Head of caudate nucleus (tissue), 42 donors: Measurements from ENCODE around the gene GRHL3.

Experiments used
- DNase-seq, 42 donors: peaks; one replicate each; pipeline versions ENCODE4 v3.0.0 to v3.0.0-alpha.2; 2020 to 2021; ENCODE audit warnings: mixed read lengths in 7 of 42
- intact Hi-C: fragments of 100-400 bp; cut with DNase I; formaldehyde crosslinking; loops from one replicate; pipeline ENCODE4 v1.15.0; 2022

Gene GRHL3

GRCh38 chr1:24385160-24385940 is 66.2 kb downstream of the GRHL3 start:
- intact Hi-C loops = no loop called here

GRCh38 chr1:24386241-24386640 is 67.1 kb downstream of the GRHL3 start:
- intact Hi-C loops = no loop called here
- DNase-seq = peak in 2 of 42 donors; percentile 35 to 40

More at GRCh38 chr1:24385160-24385940, 66.2 kb downstream of the GRHL3 start:
- peak in 2 of 42 donors; percentile 30 to 31 for DNase-seq

DNA sequence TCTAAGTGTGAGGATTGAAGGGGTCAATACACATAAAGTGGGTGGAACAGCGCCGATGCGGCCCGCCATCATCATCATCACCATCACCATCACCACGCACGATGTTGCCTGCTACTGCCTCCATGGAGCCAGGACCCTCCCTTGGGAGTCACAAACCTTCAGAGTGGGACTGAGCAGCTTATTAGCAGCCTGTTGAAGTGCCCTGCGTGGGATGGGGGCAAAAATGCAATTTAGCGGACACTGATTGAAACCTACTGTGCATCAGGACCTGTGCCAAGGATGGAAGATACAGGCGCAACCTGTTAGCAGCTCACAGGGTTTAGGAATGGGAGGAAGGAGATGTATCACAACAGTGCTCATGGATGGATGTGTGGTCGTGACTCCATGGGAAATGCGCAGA is 67.8 kb downstream of the GRHL3 start:
- peak in 1 of 42 donors; percentile 6 for DNase-seq
- intact Hi-C loops = no loop called here

DNA sequence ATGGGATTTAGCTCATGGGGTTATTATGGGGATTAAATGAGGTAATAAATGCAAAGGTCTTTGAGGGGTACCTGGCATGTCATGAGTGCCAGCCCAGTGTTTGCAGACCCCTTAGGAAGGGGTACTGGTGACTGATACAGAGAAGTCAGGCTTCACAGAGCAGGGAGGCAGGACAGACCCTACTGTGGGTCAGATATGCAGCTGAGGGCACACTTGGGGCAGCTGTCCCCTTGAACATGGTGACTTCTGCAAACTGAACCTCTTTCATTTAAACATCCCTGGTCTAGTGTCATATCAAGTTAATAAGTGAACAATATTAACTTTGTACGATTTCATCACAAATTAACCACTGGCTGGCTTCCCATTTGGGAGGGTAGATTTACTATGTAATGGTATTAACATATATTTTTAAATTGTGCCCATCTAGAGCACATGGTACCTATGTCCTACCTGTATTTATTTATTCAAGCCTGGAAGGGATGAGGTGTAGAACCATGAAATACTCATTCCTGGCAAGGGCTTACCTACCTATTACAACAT is 68.5 kb downstream of the GRHL3 start:
- DNase-seq = peak in 1 of 42 donors; percentile 19
- intact Hi-C loops = no loop called here

DNA sequence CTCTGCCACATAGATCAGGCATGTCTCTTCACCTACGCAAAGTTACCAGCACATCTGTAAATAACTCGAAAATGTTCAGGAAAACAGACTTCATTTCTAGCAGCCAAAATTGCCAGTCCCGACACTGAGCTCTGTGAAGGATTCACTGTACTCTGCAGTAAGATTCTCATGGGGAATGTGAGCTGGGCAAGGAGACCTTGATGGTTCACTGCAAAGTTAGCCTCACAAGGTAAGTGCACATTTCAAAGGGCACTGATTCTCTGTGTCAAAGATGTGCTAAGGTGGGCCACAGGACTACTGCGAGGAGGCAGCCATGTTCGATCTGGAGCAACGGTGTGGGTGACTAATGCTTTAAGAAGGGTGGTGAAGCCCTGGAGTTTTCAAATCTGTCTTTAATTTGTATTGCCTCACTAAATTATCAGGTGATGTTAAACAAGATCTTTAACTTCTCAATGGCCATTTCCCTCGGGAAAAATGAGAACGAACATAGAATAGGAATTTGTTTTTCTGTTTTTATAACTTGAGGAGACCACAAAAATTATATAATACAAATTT is 69.3 kb downstream of the GRHL3 start:
- intact Hi-C loops = no loop called here
- peak in 1 of 42 donors; percentile 24 for DNase-seq

DNA sequence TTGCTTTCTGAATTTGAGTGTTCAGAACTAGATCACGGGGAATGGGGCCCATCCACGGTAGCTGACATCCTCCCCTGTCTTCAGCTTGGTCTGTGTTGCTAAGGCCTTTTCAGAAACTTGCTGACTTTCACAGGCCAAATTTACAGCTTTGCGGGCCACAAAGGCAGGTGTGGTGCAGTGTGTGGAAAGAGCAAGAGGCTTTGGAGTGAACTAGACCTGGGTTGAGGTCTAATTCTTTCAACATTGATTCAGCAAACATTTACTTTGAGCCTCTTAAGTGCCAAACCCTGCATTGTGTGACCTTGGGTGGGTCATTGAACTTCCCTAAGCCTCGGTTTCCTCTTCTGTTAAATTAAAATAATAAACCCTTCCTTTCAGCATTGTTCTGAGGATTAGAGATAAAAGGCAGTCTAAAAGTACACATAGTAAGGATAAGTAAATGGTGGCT is 70.1 kb downstream of the GRHL3 start:
- intact Hi-C loops = no loop called here

GRCh38 chr1:24390924-24391782 is 72.0 kb downstream of the GRHL3 start:
- intact Hi-C loops = loop anchor here (2.0 kb wide), 1 partner anchor 192 kb away; no protein-coding TSS in a partner anchor
- DNase-seq = peak; percentile 64 to 92 (median 82)

More for the DNA sequence above, 70.1 kb downstream of the GRHL3 start:
- DNase-seq = peak in 1 of 42 donors; percentile 13

- intact Hi-C loops = loop anchor here (2.0 kb wide), 1 partner anchor 193 kb away; no protein-coding TSS in a partner anchor
- DNase-seq = peak; percentile 29 to 90 (median 74)
Observed at GRCh38 chr1:24391882-24392603, 72.9 kb downstream of the GRHL3 start.

DNA sequence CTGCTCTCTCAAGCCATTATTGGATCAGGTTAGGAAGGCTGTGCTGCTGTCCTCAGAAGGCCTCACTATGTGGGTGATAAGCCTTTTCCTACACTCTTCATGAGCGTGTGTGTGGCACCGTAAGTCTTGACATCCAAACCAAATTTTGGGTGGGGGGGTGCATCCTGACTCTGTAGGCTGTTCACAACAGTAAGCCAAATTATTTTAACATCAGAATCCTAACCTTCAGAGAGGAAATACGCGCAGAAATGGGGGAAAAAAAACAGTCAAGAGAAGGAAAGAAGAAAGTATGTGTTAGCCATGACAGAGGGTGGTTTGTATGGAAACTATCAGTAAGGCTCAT is 73.4 kb downstream of the GRHL3 start:
- no peak for DNase-seq
- intact Hi-C loops = no loop called here

GRCh38 chr1:24392982-24393650 is 74.0 kb downstream of the GRHL3 start:
- DNase-seq = peak in 1 of 42 donors; percentile 33
- intact Hi-C loops = no loop called here

DNA sequence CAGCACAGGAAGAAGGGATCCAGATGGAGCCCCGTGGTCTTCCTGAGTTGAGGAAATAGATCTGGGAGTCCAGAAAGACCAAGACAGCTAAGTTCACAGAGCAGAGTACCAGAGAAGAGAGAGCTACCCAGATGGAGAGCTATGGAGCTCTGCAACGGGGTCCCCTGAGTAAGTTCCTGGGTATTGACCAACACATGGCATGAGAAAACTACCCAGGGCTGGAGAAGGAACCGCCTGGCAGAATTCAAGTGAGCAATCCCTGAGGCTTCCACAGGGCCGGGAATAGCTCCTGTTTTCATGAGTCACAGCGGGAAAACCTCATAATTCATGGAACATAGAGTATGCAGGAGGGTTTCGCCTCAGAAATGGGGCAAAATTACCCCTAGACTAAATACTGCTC is 74.7 kb downstream of the GRHL3 start:
- peak in 1 of 42 donors; percentile 29 for DNase-seq
- intact Hi-C loops = no loop called here

GRCh38 chr1:24400065-24400464 is 80.9 kb downstream of the GRHL3 start:
- intact Hi-C loops = no loop called here
- DNase-seq = no peak

DNA sequence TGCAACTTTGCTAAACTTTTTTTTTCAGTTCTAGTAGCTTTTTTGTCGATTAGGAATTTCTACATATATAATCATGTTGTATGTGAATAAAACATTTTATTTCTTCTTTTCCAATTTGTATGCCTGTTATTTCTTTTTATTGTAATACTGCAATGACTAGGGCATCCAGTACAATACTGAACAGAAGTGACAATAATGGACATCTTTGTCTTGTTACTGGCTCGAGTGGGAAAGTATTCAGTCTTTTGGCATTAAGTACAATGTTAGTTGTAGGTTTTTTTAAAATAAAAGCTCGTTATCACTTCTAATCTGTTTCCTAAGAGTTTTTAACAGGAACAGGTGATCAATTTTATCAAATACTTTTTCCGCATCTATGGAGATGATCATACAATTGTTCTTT is 84.6 kb downstream of the GRHL3 start:
- intact Hi-C loops = no loop called here
- DNase-seq = peak in 1 of 42 donors; percentile 24
